Cardiac septum (tissue), 1 donor: Measurements from ENCODE around the gene PMEL. TPM values are rescaled to one million over a fixed set of nuclear protein-coding genes. Genes with fewer than 3 reads are reported as not detected.
A peak's percentile ranks its signal among the peaks of the same experiment; 100 is the strongest.

Experiments used
- DNase-seq: peaks from one replicate; pipeline ENCODE4 v3.0.0-alpha.2; 2020; ENCODE audit warnings: low spot score
- intact Hi-C: fragments of 100-400 bp; cut with DNase I; formaldehyde crosslinking; loops from one replicate; pipeline ENCODE4 v1.14.0; 2022
- total RNA-seq: library from RNA; stranded (reverse); fragmentation: NEBNext Ultra II Directional; extraction: Animal tissue kit (Norgen Biotek cat#: 25700); gene quantifications from one replicate; pipeline ENCODE4 v1.2.1, GENCODE V29; 2021
- donor health status: DM: no; HTN: no; CAD: no.

PMEL gene
- total RNA-seq, 1 donor from 2014 or later = 0.75 TPM

GRCh38 chr12:55955800-55956508, 9.9 kb downstream of the PMEL start:
- DNase-seq = no peak
- intact Hi-C loops = no loop called here

GRCh38 chr12:55955344-55955743, 10.5 kb downstream of the PMEL start:
- intact Hi-C loops = no loop called here
- no peak for DNase-seq

- DNase-seq = no peak
- intact Hi-C loops = no loop called here
These were observed 19.3 kb downstream of the PMEL start for GRCh38 chr12:55946553-55946952.

GRCh38 chr12:55942577-55943136, 23.2 kb downstream of the PMEL start:
- intact Hi-C loops = no loop called here
- DNase-seq = no peak

- DNase-seq = no peak
- intact Hi-C loops = no loop called here
These were observed 23.8 kb downstream of the PMEL start for GRCh38 chr12:55942055-55942454.

- DNase-seq = peak; percentile 91
- intact Hi-C loops = loop anchor here (2.0 kb wide), 1 partner anchor 201 kb away; no protein-coding TSS in a partner anchor
These were observed 25.6 kb downstream of the PMEL start for GRCh38 chr12:55940065-55940732.

- intact Hi-C loops = no loop called here
These were observed 26.9 kb downstream of the PMEL start for GRCh38 chr12:55938826-55939501.

GRCh38 chr12:55937981-55938380, 27.9 kb downstream of the PMEL start:
- DNase-seq = no peak
- intact Hi-C loops = no loop called here

More at GRCh38 chr12:55938826-55939501, 26.9 kb downstream of the PMEL start:
- no peak for DNase-seq

GRCh38 chr12:55935738-55936151, 30.1 kb downstream of the PMEL start:
- DNase-seq = peak; percentile 78
- intact Hi-C loops = no loop called here

GRCh38 chr12:55934773-55935172, 31.1 kb downstream of the PMEL start:
- intact Hi-C loops = no loop called here
- DNase-seq = no peak

GRCh38 chr12:55933799-55934742, 31.8 kb downstream of the PMEL start:
- intact Hi-C loops = no loop called here
- DNase-seq = no peak

- no peak for DNase-seq
- intact Hi-C loops = no loop called here
These were observed 32.6 kb downstream of the PMEL start for GRCh38 chr12:55933169-55933798.

GRCh38 chr12:55932551-55932910, 33.3 kb downstream of the PMEL start:
- no peak for DNase-seq
- intact Hi-C loops = no loop called here

GRCh38 chr12:55931780-55932550, 33.9 kb downstream of the PMEL start:
- DNase-seq = peak; percentile 87
- intact Hi-C loops = no loop called here

GRCh38 chr12:55931317-55931779, 34.5 kb downstream of the PMEL start:
- intact Hi-C loops = no loop called here
- no peak for DNase-seq

GRCh38 chr12:55930771-55931316, 35.0 kb downstream of the PMEL start, which contains the start of gene DGKA:
Gene DGKA (plus strand): TSS chr12:55931162. CDS start chr12:55936504, 5,342 bp downstream.
- no peak for DNase-seq
- intact Hi-C loops = no loop called here

- intact Hi-C loops = loop anchor here (5.0 kb wide), 3 partner anchors 43 to 192 kb away; partner anchors contain the start of genes ORMDL2, RAB5B and SARNP
- no peak for DNase-seq
These were observed 36.5 kb downstream of the PMEL start for GRCh38 chr12:55929306-55929791.
